ENCODE measurements around the gene HIGD1A. TPM values are rescaled to one million over a fixed set of nuclear protein-coding genes. Genes with fewer than 3 reads are reported as not detected.

The HIGD1A gene
- total and polyA plus RNA-seq, 2 of the 8 experiments (the other 6 are each of a cell fraction or from before 2014, with no cell fraction given) = 67.3 to 95.4 TPM

DNA sequence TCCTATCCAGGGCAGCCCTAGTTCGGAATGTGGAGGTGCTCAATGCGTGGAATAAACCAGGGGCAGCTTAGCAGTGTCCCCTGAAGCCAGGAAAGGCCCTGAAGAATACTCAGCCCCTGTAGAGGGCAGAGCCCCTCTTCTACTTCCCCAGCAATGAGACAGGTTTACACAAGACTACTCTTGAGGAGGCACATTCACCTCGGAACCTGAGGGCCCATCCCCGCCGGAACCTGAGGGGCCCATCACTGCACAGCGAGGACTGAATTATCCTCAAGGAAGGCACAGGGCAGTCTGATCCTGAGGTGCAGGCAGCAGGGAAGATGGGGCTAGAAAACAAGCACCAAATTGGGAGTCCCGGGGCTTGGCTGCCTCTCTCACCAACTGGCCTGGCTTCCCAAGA lies 53.5 kb downstream of the HIGD1A start:
- Histone ChIP-seq H3K56ac (replicated peaks; ENCODE audit: insufficient read length, low read depth, low read length) (no peak overlapping the region), H2BK120ac (replicated peaks; ENCODE audit: low read depth, low read length) (no peak overlapping the region), H2AK5ac (ENCODE audit: low read depth, low read length) (no peak overlapping the region), H3K4me3 (ENCODE audit: extremely low read depth in 1 of 4, insufficient read depth in 2 of 4, low read depth in 3 of 4, low read length in 4 of 4) (no peak overlapping the region), H3K79me1 (ENCODE audit: low read depth, low read length) (no peaks in the 10 kb centered on the region), H3K23ac (ENCODE audit: insufficient read length) (no peak overlapping the region), H3K9ac (replicated peaks in 1 of 4; ENCODE audit: extremely low read depth in 1 of 4, low read depth in 3 of 4, low read length in 3 of 4) (no peak overlapping the region), H4K8ac (ENCODE audit: extremely low read depth, insufficient read depth, low read length) (no peak overlapping the region), H2AFZ (ENCODE audit: low read length) (no peak overlapping the region), H3K4me2 (ENCODE audit: insufficient read depth in 1 of 2, low read depth in 2 of 2, low read length in 2 of 2) (no peak overlapping the region), H3K27ac (ENCODE audit: low read depth, low read length) (no peak overlapping the region), H4K91ac (replicated peaks; ENCODE audit: insufficient read length, low read length) (no peak overlapping the region), H3K4me1 (replicated peaks in 1 of 4; ENCODE audit: control insufficient read depth in 3 of 4, insufficient read depth in 4 of 4, low read length in 3 of 4) (peaks cover 0 to 8% (median 2%) of the 10 kb centered on the region in 4 experiments; a peak in 5 of 7 replicates), H2BK12ac (ENCODE audit: low read depth, low read length) (no peak overlapping the region), H3K18ac (ENCODE audit: extremely low read depth, low read length) (no peak overlapping the region), H3K4ac (replicated peaks; ENCODE audit: insufficient read length, low read depth, low read length) (no peak overlapping the region), H3K27me3 (replicated peaks in 1 of 4; ENCODE audit: control insufficient read depth in 3 of 4, extremely low read depth in 1 of 4, insufficient read depth in 3 of 4, low read length in 3 of 4) (no peaks in the 10 kb centered on the region; a peak in 2 of 7 replicates), H2BK5ac (ENCODE audit: low read depth, low read length) (no peak overlapping the region), H3K36me3 (ENCODE audit: control insufficient read depth in 2 of 4, insufficient read depth in 4 of 4, low read length in 3 of 4) (no peaks in the 10 kb centered on the region), H3K14ac (ENCODE audit: insufficient read length) (no peak overlapping the region), H4K5ac (ENCODE audit: insufficient read length, low read depth, low read length) (no peak overlapping the region), H2BK15ac (ENCODE audit: low read length) (no peak overlapping the region), H2BK20ac (ENCODE audit: low read length) (no peak overlapping the region), H3K23me2 (ENCODE audit: low read depth, low read length) (no peaks in the 10 kb centered on the region), H4K20me1 (replicated peaks in 1 of 2; ENCODE audit: control insufficient read depth in 1 of 2, insufficient read depth in 2 of 2, low read length in 2 of 2) (peaks cover 0 to 2% of the 10 kb centered on the region in 2 experiments), H3K79me2 (ENCODE audit: control insufficient read depth in 1 of 2, insufficient read depth in 2 of 2, low read length in 2 of 2) (no peaks in the 10 kb centered on the region), H3K9me3 (ENCODE audit: insufficient read depth in 2 of 2, low read depth in 1 of 2, low read length in 1 of 2) (no peaks in the 10 kb centered on the region)
- 86% methylated on average over 7 of the region's 7 CpGs; no CpG with 5 or more reads in 1 of the 2 experiments for WGBS, 2 experiments (ENCODE audit: extremely low coverage in 1 of 2, insufficient coverage in 1 of 2, insufficient read length in 1 of 2, insufficient replicate concordance in 2 of 2, low coverage in 1 of 2, low lambda C conversion rate in 2 of 2, missing lambda C conversion rate in 1 of 2)
- FAIRE-seq (no peak), DNase-seq (ENCODE audit: low read depth in 1 of 2, low spot score in 2 of 2) (no peak)
- ChIA-PET POLR2A (ENCODE audit: partially characterized antibody) (interaction anchor here (1.4 kb wide), 1 partner anchor 53 kb away, joined by 4 read pairs; no protein-coding TSS in a partner anchor), CTCF (ENCODE audit: partially characterized antibody) (interaction anchor here (0.7 to 5.2 kb wide), 19 partner anchors 7 to 168 kb away, joined by 3 to 31 read pairs (median 11); partner anchors contain the start of gene HHATL)
- no peak for TF ChIP-seq JUND (IDR thresholded peaks at IDR 0.05; ENCODE audit: low read length)
- no peak for TF ChIP-seq NANOG (IDR thresholded peaks at IDR 0.05; ENCODE audit: insufficient read depth, low read depth, low read length, poor library complexity, severe bottlenecking)
- no peak for TF ChIP-seq RNF2 (IDR thresholded peaks at IDR 0.05; ENCODE audit: borderline replicate concordance, low read depth, low read length, missing control alignments, poor library complexity, severe bottlenecking)
- no peak for TF ChIP-seq BACH1 (IDR thresholded peaks at IDR 0.05; ENCODE audit: low read length)
- TF ChIP-seq, protein P1, sequence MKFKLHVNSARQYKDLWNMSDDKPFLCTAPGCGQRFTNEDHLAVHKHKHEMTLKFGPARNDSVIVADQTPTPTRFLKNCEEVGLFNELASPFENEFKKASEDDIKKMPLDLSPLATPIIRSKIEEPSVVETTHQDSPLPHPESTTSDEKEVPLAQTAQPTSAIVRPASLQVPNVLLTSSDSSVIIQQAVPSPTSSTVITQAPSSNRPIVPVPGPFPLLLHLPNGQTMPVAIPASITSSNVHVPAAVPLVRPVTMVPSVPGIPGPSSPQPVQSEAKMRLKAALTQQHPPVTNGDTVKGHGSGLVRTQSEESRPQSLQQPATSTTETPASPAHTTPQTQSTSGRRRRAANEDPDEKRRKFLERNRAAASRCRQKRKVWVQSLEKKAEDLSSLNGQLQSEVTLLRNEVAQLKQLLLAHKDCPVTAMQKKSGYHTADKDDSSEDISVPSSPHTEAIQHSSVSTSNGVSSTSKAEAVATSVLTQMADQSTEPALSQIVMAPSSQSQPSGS (IDR thresholded peaks at IDR 0.05; ENCODE audit: low read length) = no peak
- no peak for TF ChIP-seq BRCA1 (IDR thresholded peaks at IDR 0.05; ENCODE audit: low read depth, low read length)
- no peak for TF ChIP-seq CBX5 (IDR thresholded peaks at IDR 0.05; ENCODE audit: low read depth, low read length)
- TF ChIP-seq POLR2AphosphoS5 (IDR thresholded peaks at IDR 0.05; ENCODE audit: low read depth, low read length) = no peak
- TF ChIP-seq RXRA (IDR thresholded peaks at IDR 0.05; ENCODE audit: insufficient read depth, low read depth, low read length) = no peak
- no peak for TF ChIP-seq HDAC6 (IDR thresholded peaks at IDR 0.05; ENCODE audit: low read depth, low read length)
- no peak for TF ChIP-seq POU5F1 (IDR thresholded peaks at IDR 0.05; ENCODE audit: low read depth, low read length)
- no peak for TF ChIP-seq FOSL1 (IDR thresholded peaks at IDR 0.05; ENCODE audit: insufficient read depth, low read depth, low read length)
- no peak for TF ChIP-seq TCF12 (IDR thresholded peaks at IDR 0.05; ENCODE audit: low read depth, low read length)

Measured in H1 (cell line).